Measurements from ENCODE around the gene RTEL1. TPM values are rescaled to one million over a fixed set of nuclear protein-coding genes. Genes with fewer than 3 reads are reported as not detected.
"Not testable (repeated sequence)": the region's sequence is repeated elsewhere in the genome, so short reads cannot be mapped to it uniquely, and the experiment has no call there.

Gene RTEL1
- total RNA-seq, 2 experiments from 2014 or later: 37.4 to 39.1 TPM

DNA sequence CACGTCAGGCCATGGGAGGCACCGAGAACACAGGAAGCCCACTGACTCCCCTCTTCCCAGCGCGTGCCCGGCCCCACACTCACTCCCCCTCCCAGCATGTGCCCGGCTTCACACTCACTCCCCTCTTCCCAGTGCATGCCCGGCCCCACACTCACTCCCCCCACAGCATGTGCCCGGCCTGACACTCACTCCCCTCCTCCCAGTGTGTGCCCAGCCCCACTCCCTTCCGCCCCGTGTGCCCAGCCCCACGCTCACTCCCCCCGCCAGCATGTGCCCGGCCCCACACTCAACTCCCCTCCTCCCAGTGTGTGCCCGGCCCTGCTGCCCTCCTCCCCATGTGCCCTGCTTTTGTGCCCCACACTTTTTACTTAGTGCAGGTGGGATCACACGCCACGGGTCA is 9.7 kb downstream of the RTEL1 start:
- ChIA-PET CTCF (interaction anchor here (1.4 kb wide), 1 partner anchor 10 kb away, joined by 3 read pairs; the partner anchor contains the start of gene RTEL1), POLR2A (interaction anchor here (1.8 kb wide), 1 partner anchor 19 kb away, joined by 5 read pairs; no protein-coding TSS in a partner anchor)
- Mint-ChIP-seq H3K4me3 (no peak overlapping the region), H3K4me1 (ENCODE audit: low read depth) (no peaks in the 10 kb centered on the region), H3K9me3 (no peaks in the 10 kb centered on the region), H3K36me3 (ENCODE audit: low read depth) (peaks cover 16% of the 10 kb centered on the region), H3K27ac (no peak overlapping the region), H3K27me3 (no peaks in the 10 kb centered on the region)
- ATAC-seq: no peak
- intact Hi-C loops (cut with micrococcal nuclease): no loop called here
- DNase-seq: no peak
- TF ChIP-seq, protein P1, sequence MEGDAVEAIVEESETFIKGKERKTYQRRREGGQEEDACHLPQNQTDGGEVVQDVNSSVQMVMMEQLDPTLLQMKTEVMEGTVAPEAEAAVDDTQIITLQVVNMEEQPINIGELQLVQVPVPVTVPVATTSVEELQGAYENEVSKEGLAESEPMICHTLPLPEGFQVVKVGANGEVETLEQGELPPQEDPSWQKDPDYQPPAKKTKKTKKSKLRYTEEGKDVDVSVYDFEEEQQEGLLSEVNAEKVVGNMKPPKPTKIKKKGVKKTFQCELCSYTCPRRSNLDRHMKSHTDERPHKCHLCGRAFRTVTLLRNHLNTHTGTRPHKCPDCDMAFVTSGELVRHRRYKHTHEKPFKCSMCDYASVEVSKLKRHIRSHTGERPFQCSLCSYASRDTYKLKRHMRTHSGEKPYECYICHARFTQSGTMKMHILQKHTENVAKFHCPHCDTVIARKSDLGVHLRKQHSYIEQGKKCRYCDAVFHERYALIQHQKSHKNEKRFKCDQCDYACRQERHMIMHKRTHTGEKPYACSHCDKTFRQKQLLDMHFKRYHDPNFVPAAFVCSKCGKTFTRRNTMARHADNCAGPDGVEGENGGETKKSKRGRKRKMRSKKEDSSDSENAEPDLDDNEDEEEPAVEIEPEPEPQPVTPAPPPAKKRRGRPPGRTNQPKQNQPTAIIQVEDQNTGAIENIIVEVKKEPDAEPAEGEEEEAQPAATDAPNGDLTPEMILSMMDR (IDR thresholded peaks at IDR 0.05): no peak

GRCh38 chr20:63668351-63668750 is 10.2 kb downstream of the RTEL1 start:
- no peaks in the 10 kb centered on the region for H3K4me1 Mint-ChIP-seq (ENCODE audit: low read depth)
- no peak overlapping the region for H3K4me3 Mint-ChIP-seq
- CTCF ChIA-PET: interaction anchor here (1.4 kb wide), 1 partner anchor 10 kb away, joined by 3 read pairs; the partner anchor contains the start of gene RTEL1
- H3K27me3 Mint-ChIP-seq: no peaks in the 10 kb centered on the region
- ATAC-seq (no peak), DNase-seq (no peak)
- no peaks in the 10 kb centered on the region for H3K9me3 Mint-ChIP-seq
- H3K36me3 Mint-ChIP-seq (ENCODE audit: low read depth): peaks cover 16% of the 10 kb centered on the region
- intact Hi-C loops (cut with micrococcal nuclease): no loop called here
- POLR2A ChIA-PET: interaction anchor here (0.8 to 1.8 kb wide), 2 partner anchors 14 to 19 kb away, joined by 3 to 5 read pairs; no protein-coding TSS in a partner anchor
- TF ChIP-seq, protein P1 (IDR thresholded peaks at IDR 0.05): no peak
- H3K27ac Mint-ChIP-seq: no peak overlapping the region

DNA sequence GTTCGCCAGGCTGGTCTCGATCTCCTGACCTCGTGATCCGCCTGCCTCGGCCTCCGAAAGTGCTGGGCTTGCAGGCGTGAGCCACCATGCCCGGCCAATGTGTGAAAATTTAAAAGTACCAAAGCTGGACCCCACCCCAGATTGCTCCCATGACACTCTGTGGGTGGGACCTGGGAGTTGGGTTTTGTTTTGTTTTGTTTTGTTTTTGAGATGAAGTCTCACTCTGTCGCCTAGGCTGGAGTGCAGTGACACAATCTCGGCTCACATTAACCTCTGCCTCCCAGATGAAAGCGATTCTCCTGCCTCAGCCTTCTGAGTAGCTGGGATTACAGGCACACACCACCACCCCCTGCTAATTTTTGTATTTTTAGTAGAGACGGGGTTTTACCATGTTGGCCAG is 13.6 kb downstream of the RTEL1 start:
- H3K9me3 Mint-ChIP-seq; H3K27ac Mint-ChIP-seq; H3K4me3 Mint-ChIP-seq; ATAC-seq; POLR2A ChIA-PET; CTCF ChIA-PET; DNase-seq; H3K4me1 Mint-ChIP-seq (ENCODE audit: low read depth); intact Hi-C loops (cut with micrococcal nuclease); H3K27me3 Mint-ChIP-seq: not testable (repeated sequence)
- peaks cover 26% of the 10 kb centered on the region for H3K36me3 Mint-ChIP-seq (ENCODE audit: low read depth)

DNA sequence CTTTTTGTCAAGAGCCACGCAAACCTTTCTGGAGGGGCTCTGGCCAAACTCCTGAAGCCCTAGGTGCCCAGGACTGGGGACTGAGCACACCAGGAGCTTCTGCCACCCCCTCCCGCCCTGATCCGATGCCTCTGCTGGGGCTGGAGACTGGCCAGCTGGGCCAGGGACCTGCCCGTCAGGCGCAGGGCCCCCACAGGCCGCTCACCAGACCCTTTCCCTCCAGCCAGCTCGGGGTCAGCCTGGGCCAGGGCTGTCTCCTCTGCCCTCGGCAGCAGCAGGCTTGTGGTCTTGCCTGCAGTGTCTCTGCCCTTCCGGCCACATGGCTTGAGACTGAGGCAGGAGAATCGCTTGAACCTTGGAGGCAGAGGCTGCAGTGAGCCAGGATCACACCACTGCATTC is 14.6 kb downstream of the RTEL1 start:
- TF ChIP-seq, protein P1 (IDR thresholded peaks at IDR 0.05): no peak
- H3K27ac Mint-ChIP-seq: no peak overlapping the region

DNA sequence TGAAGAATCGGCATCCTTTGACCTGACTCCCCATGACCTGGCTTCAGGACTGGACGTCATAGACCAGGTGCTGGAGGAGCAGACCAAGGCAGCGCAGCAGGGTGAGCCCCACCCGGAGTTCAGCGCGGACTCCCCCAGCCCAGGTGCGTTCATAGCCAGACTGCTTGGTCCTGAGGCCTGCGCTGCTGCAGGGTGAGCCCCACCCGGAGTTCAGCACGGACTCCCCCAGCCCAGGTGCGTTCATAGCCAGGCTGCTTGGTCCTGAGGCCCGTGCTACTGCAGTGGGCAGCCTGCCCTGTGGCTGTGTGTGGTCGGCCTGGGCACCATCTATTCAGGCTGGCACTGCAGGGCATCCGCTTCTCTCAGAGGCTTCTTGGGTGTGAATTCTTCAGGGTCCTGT is 15.8 kb downstream of the RTEL1 start:
- H3K27me3 Mint-ChIP-seq: no peaks in the 10 kb centered on the region
- no peaks in the 10 kb centered on the region for H3K4me1 Mint-ChIP-seq (ENCODE audit: low read depth)
- TF ChIP-seq, protein P1 (IDR thresholded peaks at IDR 0.05): no peak
- no peak overlapping the region for H3K4me3 Mint-ChIP-seq
- no peak overlapping the region for H3K27ac Mint-ChIP-seq
- H3K9me3 Mint-ChIP-seq: no peaks in the 10 kb centered on the region
- intact Hi-C loops (cut with micrococcal nuclease): no loop called here
- H3K36me3 Mint-ChIP-seq (ENCODE audit: low read depth): peaks cover 29% of the 10 kb centered on the region
- ChIA-PET CTCF (no interaction called here), POLR2A (no interaction called here)
- no peak for DNase-seq
- no peak for ATAC-seq

More for the DNA sequence above, 14.6 kb downstream of the RTEL1 start:
- POLR2A ChIA-PET: no interaction called here
- CTCF ChIA-PET: interaction anchor here (0.7 kb wide), 1 partner anchor 303 kb away, joined by 4 read pairs; no protein-coding TSS in a partner anchor
- Mint-ChIP-seq H3K27me3 (no peaks in the 10 kb centered on the region), H3K4me1 (ENCODE audit: low read depth) (no peaks in the 10 kb centered on the region), H3K9me3 (no peaks in the 10 kb centered on the region), H3K36me3 (ENCODE audit: low read depth) (peaks cover 28% of the 10 kb centered on the region), H3K4me3 (no peak overlapping the region)
- ATAC-seq (no peak), DNase-seq (no peak)
- intact Hi-C loops (cut with micrococcal nuclease): no loop called here
